ENCODE data around the gene TLE3. TPM values are rescaled to one million over a fixed set of nuclear protein-coding genes. Genes with fewer than 3 reads are reported as not detected.

Gene TLE3
- total RNA-seq, 1 donor from 2014 or later = 45.4 TPM

DNA sequence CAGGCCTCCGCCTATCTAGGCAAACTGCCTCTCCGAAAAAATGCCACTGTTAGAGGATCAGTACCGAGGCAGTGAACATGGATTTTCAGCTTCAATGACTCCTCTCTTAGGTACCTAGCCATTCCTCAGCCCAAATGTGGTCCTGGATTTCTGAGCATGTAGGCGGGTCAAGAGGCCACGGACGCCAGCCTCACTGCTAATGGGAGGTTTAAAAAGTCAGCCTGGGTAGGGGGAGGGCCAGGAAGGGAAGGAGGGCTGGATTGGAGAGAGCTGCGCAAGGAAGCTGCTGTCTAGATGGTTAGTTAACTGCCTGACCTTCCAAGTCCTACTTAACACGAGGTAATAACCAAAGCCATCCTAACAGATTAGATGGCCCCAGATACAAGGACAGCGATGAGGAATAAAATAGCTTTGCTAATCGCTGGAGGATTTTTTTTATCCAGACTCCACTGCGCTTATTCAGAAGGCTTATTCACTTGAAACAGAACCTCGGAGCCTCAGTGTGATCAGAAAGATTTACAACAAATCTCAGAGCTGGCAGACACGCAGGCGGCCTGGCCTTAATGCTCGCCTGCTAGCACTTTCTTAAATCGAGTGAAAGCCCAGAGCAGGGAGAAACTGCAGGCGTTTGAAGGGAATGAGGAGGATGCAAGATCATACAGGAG lies 34.3 kb downstream of the TLE3 start:
- Mint-ChIP-seq H3K4me3 (ENCODE audit: unreplicated experiment) (no peak overlapping the region), H3K9me3 (ENCODE audit: unreplicated experiment) (no peaks in the 10 kb centered on the region), H3K36me3 (ENCODE audit: low read depth, unreplicated experiment) (peaks cover 40% of the 10 kb centered on the region), H3K4me1 (ENCODE audit: low read depth, unreplicated experiment) (peaks cover 7% of the 10 kb centered on the region), H3K27ac (ENCODE audit: unreplicated experiment) (no peak overlapping the region), H3K27me3 (ENCODE audit: low read depth, unreplicated experiment) (peaks cover 6% of the 10 kb centered on the region)
- H3K27me3 ChIP-seq (ENCODE audit: insufficient read depth, low read length) = no peaks in the 10 kb centered on the region
- H3K9ac ChIP-seq (ENCODE audit: low read length) = no peak overlapping the region
- H3K36me3 ChIP-seq (ENCODE audit: insufficient read depth, low read length) = peaks cover 21% of the 10 kb centered on the region
- no peak overlapping the region for H3K4me2 ChIP-seq (ENCODE audit: low read length)
- no peak for TF ChIP-seq EZH2 (IDR thresholded peaks at IDR 0.05; ENCODE audit: insufficient read depth, low read length)
- TF ChIP-seq, protein P1, sequence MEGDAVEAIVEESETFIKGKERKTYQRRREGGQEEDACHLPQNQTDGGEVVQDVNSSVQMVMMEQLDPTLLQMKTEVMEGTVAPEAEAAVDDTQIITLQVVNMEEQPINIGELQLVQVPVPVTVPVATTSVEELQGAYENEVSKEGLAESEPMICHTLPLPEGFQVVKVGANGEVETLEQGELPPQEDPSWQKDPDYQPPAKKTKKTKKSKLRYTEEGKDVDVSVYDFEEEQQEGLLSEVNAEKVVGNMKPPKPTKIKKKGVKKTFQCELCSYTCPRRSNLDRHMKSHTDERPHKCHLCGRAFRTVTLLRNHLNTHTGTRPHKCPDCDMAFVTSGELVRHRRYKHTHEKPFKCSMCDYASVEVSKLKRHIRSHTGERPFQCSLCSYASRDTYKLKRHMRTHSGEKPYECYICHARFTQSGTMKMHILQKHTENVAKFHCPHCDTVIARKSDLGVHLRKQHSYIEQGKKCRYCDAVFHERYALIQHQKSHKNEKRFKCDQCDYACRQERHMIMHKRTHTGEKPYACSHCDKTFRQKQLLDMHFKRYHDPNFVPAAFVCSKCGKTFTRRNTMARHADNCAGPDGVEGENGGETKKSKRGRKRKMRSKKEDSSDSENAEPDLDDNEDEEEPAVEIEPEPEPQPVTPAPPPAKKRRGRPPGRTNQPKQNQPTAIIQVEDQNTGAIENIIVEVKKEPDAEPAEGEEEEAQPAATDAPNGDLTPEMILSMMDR (IDR thresholded peaks at IDR 0.05; ENCODE audit: insufficient read depth, low read depth, low read length) = no peak
- no peak for FAIRE-seq
- H3K4me3 ChIP-seq (ENCODE audit: insufficient read depth, low read depth, low read length) = no peak overlapping the region
- H4K20me1 ChIP-seq (ENCODE audit: insufficient read depth, low read length) = peaks cover 89% of the 10 kb centered on the region
- no peaks in the 10 kb centered on the region for H3K9me3 ChIP-seq (ENCODE audit: insufficient read depth, low read depth, low read length)
- H2AFZ ChIP-seq (ENCODE audit: low read depth, low read length) = no peak overlapping the region
- no peak for DNase-seq (ENCODE audit: low read depth)
- H3K79me2 ChIP-seq (ENCODE audit: insufficient read depth, low read length) = peaks cover 5% of the 10 kb centered on the region
- H3K4me1 ChIP-seq (ENCODE audit: insufficient read depth, low read length) = peaks cover 23% of the 10 kb centered on the region
- H3K27ac ChIP-seq (ENCODE audit: low read depth, low read length) = no peak overlapping the region

DNA sequence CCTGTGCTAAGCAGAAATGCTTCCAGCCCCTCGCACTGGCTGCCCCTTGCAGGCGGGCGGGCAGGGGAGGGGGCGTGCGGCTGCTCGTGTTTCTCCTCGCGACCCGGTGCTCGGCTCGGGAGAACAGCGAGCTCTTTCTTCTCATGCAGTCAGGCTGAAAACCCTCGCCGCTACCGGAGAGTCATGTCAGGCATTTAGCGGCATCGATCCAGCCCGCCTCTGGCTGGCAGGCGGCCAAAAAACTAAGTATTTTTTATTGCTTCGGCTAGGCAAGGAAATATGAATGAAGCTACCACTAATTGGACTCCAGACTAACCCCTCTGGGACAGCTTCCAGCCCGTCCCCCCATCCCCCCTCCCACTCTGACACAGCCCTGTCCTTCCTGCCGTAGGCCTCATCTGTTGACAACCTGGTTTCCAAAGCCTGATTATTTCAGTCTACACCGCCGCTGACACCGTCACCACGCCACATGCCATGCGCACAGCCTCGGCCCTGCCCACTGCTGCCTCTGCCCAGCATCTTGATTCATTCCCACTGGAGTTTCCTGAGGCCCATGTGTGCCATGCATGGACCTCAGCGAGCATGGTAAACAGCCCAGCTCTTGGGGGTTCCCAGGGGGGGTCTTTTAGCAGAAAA lies 35.3 kb downstream of the TLE3 start:
- peaks cover 4% of the 10 kb centered on the region for H3K79me2 ChIP-seq (ENCODE audit: insufficient read depth, low read length)
- peak; percentile 93 for DNase-seq (ENCODE audit: low read depth)
- peaks cover 26% of the 10 kb centered on the region for H3K36me3 ChIP-seq (ENCODE audit: insufficient read depth, low read length)
- H3K9me3 ChIP-seq (ENCODE audit: insufficient read depth, low read depth, low read length) = no peaks in the 10 kb centered on the region
- H3K4me3 ChIP-seq (ENCODE audit: insufficient read depth, low read depth, low read length) = peak overlapping the region; percentile 29
- Mint-ChIP-seq H3K4me3 (ENCODE audit: unreplicated experiment) (no peak overlapping the region), H3K9me3 (ENCODE audit: unreplicated experiment) (no peaks in the 10 kb centered on the region), H3K4me1 (ENCODE audit: low read depth, unreplicated experiment) (peaks cover 7% of the 10 kb centered on the region), H3K27ac (ENCODE audit: unreplicated experiment) (no peak overlapping the region), H3K36me3 (ENCODE audit: low read depth, unreplicated experiment) (peaks cover 45% of the 10 kb centered on the region), H3K27me3 (ENCODE audit: low read depth, unreplicated experiment) (peaks cover 5% of the 10 kb centered on the region)
- no peak overlapping the region for H2AFZ ChIP-seq (ENCODE audit: low read depth, low read length)
- peaks cover 88% of the 10 kb centered on the region for H4K20me1 ChIP-seq (ENCODE audit: insufficient read depth, low read length)
- H3K9ac ChIP-seq (ENCODE audit: low read length) = peak overlapping the region; percentile 32
- TF ChIP-seq, protein P1 (IDR thresholded peaks at IDR 0.05; ENCODE audit: insufficient read depth, low read depth, low read length) = no peak
- TF ChIP-seq EZH2 (IDR thresholded peaks at IDR 0.05; ENCODE audit: insufficient read depth, low read length) = no peak
- H3K4me1 ChIP-seq (ENCODE audit: insufficient read depth, low read length) = peaks cover 23% of the 10 kb centered on the region
- H3K27me3 ChIP-seq (ENCODE audit: insufficient read depth, low read length) = no peaks in the 10 kb centered on the region
- H3K4me2 ChIP-seq (ENCODE audit: low read length) = peak overlapping the region; percentile 81
- no peak for FAIRE-seq
- no peak overlapping the region for H3K27ac ChIP-seq (ENCODE audit: low read depth, low read length)

Data from astrocyte (in vitro differentiated cells and primary cell).